A673 (cell line): Measurements from ENCODE around the gene MKX. TPM values are rescaled to one million over a fixed set of nuclear protein-coding genes. Genes with fewer than 3 reads are reported as not detected.
"Not testable (repeated sequence)": the region's sequence is repeated elsewhere in the genome, so short reads cannot be mapped to it uniquely, and the experiment has no call there.

Source experiments
- BruUV-seq: library from RNA; stranded (reverse); fragments of 400-500 nt; replicated peaks from 2 replicates; lab custom pipeline; 2021; lab: Mats Ljungman, UMichigan
- CTCF ChIA-PET: fragments of 300-600 bp; sonication (Branson Sonifier 250); formaldehyde crosslinking; loops from one replicate; lab custom pipeline; 2022; ENCODE audit warnings: antibody characterized with exemption; lab: Charles Lee
- POLR2A ChIA-PET: fragments of 300-600 bp; sonication (Branson Sonifier 250); formaldehyde crosslinking; loops from one replicate; lab custom pipeline; 2022; ENCODE audit warnings: antibody characterized with exemption; ENCODE audit not compliant: low non-redundant PET; lab: Charles Lee
- DNase-seq: peaks from one replicate; pipeline ENCODE4 v3.0.0-alpha.2; 2015; ENCODE audit warnings: low spot score
- H3K27ac ChIP-seq: fragments of 200-600 bp; sonication (generic); 2 replicates; pipeline ENCODE4 v1.5.1; 2016; ENCODE audit warnings: mixed run types, low read depth, mild to moderate bottlenecking, mixed read lengths, antibody characterized with exemption, low read length; ENCODE audit not compliant: poor library complexity, severe bottlenecking
- H3K27me3 ChIP-seq: fragments of 200-600 bp; sonication (generic); replicated peaks from 2 replicates; pipeline ENCODE4 v1.6.1; 2017; ENCODE audit warnings: mixed run types, low read depth, mild to moderate bottlenecking, mixed read lengths, antibody characterized with exemption, low read length; ENCODE audit not compliant: insufficient read depth, poor library complexity
- H3K36me3 ChIP-seq: fragments of 200-600 bp; sonication (generic); 2 replicates; pipeline ENCODE4 v1.6.1; 2016; ENCODE audit warnings: mixed run types, mild to moderate bottlenecking, mixed read lengths, antibody characterized with exemption, low read length; ENCODE audit not compliant: insufficient read depth, poor library complexity, severe bottlenecking
- H3K4me1 ChIP-seq: fragments of 200-600 bp; sonication (generic); 2 replicates; pipeline ENCODE4 v1.6.1; 2017; ENCODE audit warnings: mixed run types, mild to moderate bottlenecking, mixed read lengths, antibody characterized with exemption, low read length; ENCODE audit not compliant: insufficient read depth, poor library complexity, severe bottlenecking
- H3K4me3 ChIP-seq: fragments of 200-600 bp; sonication (generic); 2 replicates; pipeline ENCODE4 v1.5.1; 2016; ENCODE audit warnings: low read depth, mixed run types, mild to moderate bottlenecking, mixed read lengths, low read length; ENCODE audit not compliant: poor library complexity, severe bottlenecking
- H3K9me3 ChIP-seq: fragments of 200-600 bp; sonication (generic); 2 replicates; pipeline ENCODE4 v1.6.1; 2016; ENCODE audit warnings: mixed run types, low read depth, mild to moderate bottlenecking, mixed read lengths, antibody characterized with exemption, low read length; ENCODE audit not compliant: poor library complexity, severe bottlenecking
- EZH2 ChIP-seq: fragments of 200-600 bp; sonication (generic); IDR thresholded peaks from 2 replicates; pipeline ENCODE4 v1.6.1; 2017; ENCODE audit warnings: borderline replicate concordance, low read depth, mild to moderate bottlenecking, mixed read lengths, antibody characterized with exemption, low read length; ENCODE audit not compliant: poor library complexity, severe bottlenecking
- intact Hi-C: fragments of 100-400 bp; cut with micrococcal nuclease; formaldehyde crosslinking; loops from one replicate; pipeline ENCODE4 v1.10.0; 2022; ENCODE audit not compliant: unreplicated experiment
- total RNA-seq: library from RNA; stranded (reverse); gene quantifications from 2 replicates; pipeline ENCODE4 v1.2.3, GENCODE V29; 2021
- TF ChIP-seq, protein P1 (sequence below): fragments of 300-800, 200-600 bp; sonication (generic); conservative IDR thresholded peaks from 2 replicates; pipeline ENCODE4 v1.5.1; 2017; ENCODE audit warnings: low read depth, mild to moderate bottlenecking, antibody characterized with exemption, low read length, moderate library complexity, mixed read lengths

The MKX gene
- total RNA-seq, 1 experiment from 2014 or later, result 0.09 TPM

DNA sequence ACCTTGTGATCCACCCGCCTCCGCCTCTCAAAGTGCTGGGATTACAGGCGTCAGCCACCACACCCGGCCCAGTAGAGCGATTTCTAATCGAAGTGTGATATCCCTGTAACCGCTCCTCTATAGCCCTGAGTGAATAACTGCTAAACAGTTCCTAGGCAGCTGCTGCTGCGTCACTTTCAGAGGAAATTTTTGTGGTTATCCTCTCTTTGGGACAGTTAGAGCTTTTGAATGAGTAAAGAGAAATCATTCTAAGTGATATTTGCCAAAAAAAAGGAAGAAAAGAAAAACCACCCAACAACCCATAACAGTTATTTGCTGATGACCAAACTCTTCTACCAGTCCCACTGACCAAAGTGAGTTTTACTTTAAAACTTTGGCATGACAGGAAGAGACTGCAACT, 59.9 kb downstream of the MKX start:
- no peaks in the 10 kb centered on the region for H3K36me3 ChIP-seq
- BruUV-seq, result no TSS peak
- no peak overlapping the region for H3K27ac ChIP-seq
- peaks cover 3% of the 10 kb centered on the region for H3K27me3 ChIP-seq
- POLR2A ChIA-PET, result interaction anchor here (0.7 kb wide), 1 partner anchor 580 kb away, joined by 32 read pairs; no protein-coding TSS in a partner anchor
- no peaks in the 10 kb centered on the region for H3K4me1 ChIP-seq
- H3K9me3 ChIP-seq, result no peaks in the 10 kb centered on the region
- H3K4me3 ChIP-seq, result no peak overlapping the region
- TF ChIP-seq EZH2, result no peak
- TF ChIP-seq, protein P1, sequence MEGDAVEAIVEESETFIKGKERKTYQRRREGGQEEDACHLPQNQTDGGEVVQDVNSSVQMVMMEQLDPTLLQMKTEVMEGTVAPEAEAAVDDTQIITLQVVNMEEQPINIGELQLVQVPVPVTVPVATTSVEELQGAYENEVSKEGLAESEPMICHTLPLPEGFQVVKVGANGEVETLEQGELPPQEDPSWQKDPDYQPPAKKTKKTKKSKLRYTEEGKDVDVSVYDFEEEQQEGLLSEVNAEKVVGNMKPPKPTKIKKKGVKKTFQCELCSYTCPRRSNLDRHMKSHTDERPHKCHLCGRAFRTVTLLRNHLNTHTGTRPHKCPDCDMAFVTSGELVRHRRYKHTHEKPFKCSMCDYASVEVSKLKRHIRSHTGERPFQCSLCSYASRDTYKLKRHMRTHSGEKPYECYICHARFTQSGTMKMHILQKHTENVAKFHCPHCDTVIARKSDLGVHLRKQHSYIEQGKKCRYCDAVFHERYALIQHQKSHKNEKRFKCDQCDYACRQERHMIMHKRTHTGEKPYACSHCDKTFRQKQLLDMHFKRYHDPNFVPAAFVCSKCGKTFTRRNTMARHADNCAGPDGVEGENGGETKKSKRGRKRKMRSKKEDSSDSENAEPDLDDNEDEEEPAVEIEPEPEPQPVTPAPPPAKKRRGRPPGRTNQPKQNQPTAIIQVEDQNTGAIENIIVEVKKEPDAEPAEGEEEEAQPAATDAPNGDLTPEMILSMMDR, result no peak
- CTCF ChIA-PET, result no interaction called here
- intact Hi-C loops, result no loop called here
- no peak for DNase-seq

DNA sequence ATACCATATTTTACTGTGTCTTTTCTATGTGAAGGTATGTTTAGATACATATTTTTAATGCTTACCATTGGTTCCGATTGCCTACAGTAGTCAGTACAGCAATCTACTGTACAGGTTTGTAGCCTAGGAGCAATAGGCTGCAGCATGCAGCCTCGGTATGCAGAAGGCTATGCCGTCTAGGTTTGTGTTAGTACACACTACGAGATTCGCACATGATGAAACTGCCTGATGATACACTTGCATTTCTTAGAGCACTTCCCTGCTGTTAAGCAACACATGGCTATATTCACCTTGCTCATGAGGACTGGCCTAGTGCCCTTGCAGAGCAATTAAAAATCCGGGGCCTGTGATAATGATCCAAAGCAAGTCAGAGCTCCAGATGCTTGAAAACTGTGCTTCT, 62.4 kb downstream of the MKX start:
- Histone ChIP-seq H3K27ac (no peak overlapping the region), H3K9me3 (no peaks in the 10 kb centered on the region), H3K4me1 (no peaks in the 10 kb centered on the region), H3K4me3 (no peak overlapping the region), H3K36me3 (no peaks in the 10 kb centered on the region), H3K27me3 (peaks cover 8% of the 10 kb centered on the region)
- no peak for DNase-seq
- intact Hi-C loops, result no loop called here
- ChIA-PET POLR2A (no interaction called here), CTCF (no interaction called here)
- no TSS peak for BruUV-seq
- TF ChIP-seq, protein P1, result no peak
- TF ChIP-seq EZH2, result no peak

GRCh38 chr10:27681795-27682194, 63.8 kb downstream of the MKX start:
- BruUV-seq, CTCF ChIA-PET, H3K36me3 ChIP-seq, H3K4me1 ChIP-seq, H3K27me3 ChIP-seq, intact Hi-C loops, H3K4me3 ChIP-seq, POLR2A ChIA-PET, H3K9me3 ChIP-seq, DNase-seq, H3K27ac ChIP-seq: not testable (repeated sequence)

GRCh38 chr10:27680691-27681605, 64.7 kb downstream of the MKX start:
- peaks cover 9% of the 10 kb centered on the region for H3K27me3 ChIP-seq
- no TSS peak for BruUV-seq
- CTCF ChIA-PET, result no interaction called here

More at GRCh38 chr10:27680691-27681605, 64.7 kb downstream of the MKX start:
- no peak for TF ChIP-seq EZH2
- TF ChIP-seq, protein P1, result no peak
- no peaks in the 10 kb centered on the region for H3K4me1 ChIP-seq
- no peak for DNase-seq
- H3K36me3 ChIP-seq, result no peaks in the 10 kb centered on the region
- H3K9me3 ChIP-seq, result no peaks in the 10 kb centered on the region
- intact Hi-C loops, result no loop called here
- H3K27ac ChIP-seq, result no peak overlapping the region
- no peak overlapping the region for H3K4me3 ChIP-seq
- POLR2A ChIA-PET, result no interaction called here
